ENCODE measurements around the gene NOA1. TPM values are rescaled to one million over a fixed set of nuclear protein-coding genes. Genes with fewer than 3 reads are reported as not detected.
"Not testable (repeated sequence)": the region's sequence is repeated elsewhere in the genome, so short reads cannot be mapped to it uniquely, and the experiment has no call there.

The NOA1 gene
- total RNA-seq, 1 donor, result 29.1 TPM

- H3K4me1 ChIP-seq (ENCODE audit: insufficient read depth, low read length), result peaks cover 47% of the 10 kb centered on the region
- peak overlapping the region; percentile 92 for H3K4me3 ChIP-seq (ENCODE audit: low read length)
- peaks cover 6% of the 10 kb centered on the region for H3K9me3 ChIP-seq (ENCODE audit: low read depth, low read length)
- H3K27me3 ChIP-seq (ENCODE audit: insufficient read depth, low read length), result no peaks in the 10 kb centered on the region
Observed at GRCh38 chr4:56976283-56976836, 1.0 kb downstream of the NOA1 start.

- Histone ChIP-seq H3K4me3 (ENCODE audit: low read length) (no peak overlapping the region), H3K9me3 (ENCODE audit: low read depth, low read length) (peaks cover 6% of the 10 kb centered on the region), H3K27me3 (ENCODE audit: insufficient read depth, low read length) (no peaks in the 10 kb centered on the region), H3K4me1 (ENCODE audit: insufficient read depth, low read length) (peaks cover 27% of the 10 kb centered on the region)
Observed at GRCh38 chr4:56973336-56973735, 4.1 kb downstream of the NOA1 start.

- peaks cover 27% of the 10 kb centered on the region for H3K4me1 ChIP-seq (ENCODE audit: insufficient read depth, low read length)
- no peaks in the 10 kb centered on the region for H3K27me3 ChIP-seq (ENCODE audit: insufficient read depth, low read length)
- peaks cover 6% of the 10 kb centered on the region for H3K9me3 ChIP-seq (ENCODE audit: low read depth, low read length)
- H3K4me3 ChIP-seq (ENCODE audit: low read length), result no peak overlapping the region
Observed at GRCh38 chr4:56972809-56973208, 4.6 kb downstream of the NOA1 start.

GRCh38 chr4:56972389-56972788 is 5.0 kb downstream of the NOA1 start:
- no peaks in the 10 kb centered on the region for H3K27me3 ChIP-seq (ENCODE audit: insufficient read depth, low read length)
- peaks cover 27% of the 10 kb centered on the region for H3K4me1 ChIP-seq (ENCODE audit: insufficient read depth, low read length)
- no peak overlapping the region for H3K4me3 ChIP-seq (ENCODE audit: low read length)
- peaks cover 6% of the 10 kb centered on the region for H3K9me3 ChIP-seq (ENCODE audit: low read depth, low read length)

- no peak overlapping the region for H3K4me3 ChIP-seq (ENCODE audit: low read length)
- H3K4me1 ChIP-seq (ENCODE audit: insufficient read depth, low read length), result peaks cover 23% of the 10 kb centered on the region
Observed at GRCh38 chr4:56971383-56971782, 6.0 kb downstream of the NOA1 start.

GRCh38 chr4:56961107-56961500 is 16.3 kb downstream of the NOA1 start:
- Histone ChIP-seq H3K27me3 (ENCODE audit: insufficient read depth, low read length) (no peaks in the 10 kb centered on the region), H3K4me1 (ENCODE audit: insufficient read depth, low read length) (peaks cover 6% of the 10 kb centered on the region)

More at GRCh38 chr4:56971383-56971782, 6.0 kb downstream of the NOA1 start:
- H3K9me3 ChIP-seq (ENCODE audit: low read depth, low read length), result peaks cover 6% of the 10 kb centered on the region
- H3K27me3 ChIP-seq (ENCODE audit: insufficient read depth, low read length), result no peaks in the 10 kb centered on the region

GRCh38 chr4:56959100-56959499 is 18.3 kb downstream of the NOA1 start:
- Histone ChIP-seq H3K27me3 (ENCODE audit: insufficient read depth, low read length) (no peaks in the 10 kb centered on the region), H3K4me3 (ENCODE audit: low read length) (no peak overlapping the region), H3K4me1 (ENCODE audit: insufficient read depth, low read length) (peaks cover 6% of the 10 kb centered on the region), H3K9me3 (ENCODE audit: low read depth, low read length) (no peaks in the 10 kb centered on the region)

More at GRCh38 chr4:56961107-56961500, 16.3 kb downstream of the NOA1 start:
- Histone ChIP-seq H3K9me3 (ENCODE audit: low read depth, low read length) (no peaks in the 10 kb centered on the region), H3K4me3 (ENCODE audit: low read length) (no peak overlapping the region)

- Histone ChIP-seq H3K9me3 (ENCODE audit: low read depth, low read length) (no peaks in the 10 kb centered on the region), H3K4me3 (ENCODE audit: low read length) (no peak overlapping the region), H3K4me1 (ENCODE audit: insufficient read depth, low read length) (peaks cover 6% of the 10 kb centered on the region), H3K27me3 (ENCODE audit: insufficient read depth, low read length) (no peaks in the 10 kb centered on the region)
Observed at GRCh38 chr4:56958111-56958517, 19.3 kb downstream of the NOA1 start.

- Histone ChIP-seq H3K27me3 (ENCODE audit: insufficient read depth, low read length) (no peaks in the 10 kb centered on the region), H3K4me3 (ENCODE audit: low read length) (no peak overlapping the region), H3K9me3 (ENCODE audit: low read depth, low read length) (no peaks in the 10 kb centered on the region), H3K4me1 (ENCODE audit: insufficient read depth, low read length) (peaks cover 3% of the 10 kb centered on the region)
Observed at GRCh38 chr4:56953680-56954520, 23.5 kb downstream of the NOA1 start.

GRCh38 chr4:56941403-56941802 is 36.0 kb downstream of the NOA1 start:
- no peaks in the 10 kb centered on the region for H3K4me1 ChIP-seq (ENCODE audit: insufficient read depth, low read length)
- no peak overlapping the region for H3K4me3 ChIP-seq (ENCODE audit: low read length)
- H3K27me3 ChIP-seq (ENCODE audit: insufficient read depth, low read length), result no peaks in the 10 kb centered on the region
- H3K9me3 ChIP-seq (ENCODE audit: low read depth, low read length), result no peaks in the 10 kb centered on the region

- no peaks in the 10 kb centered on the region for H3K4me1 ChIP-seq (ENCODE audit: insufficient read depth, low read length)
- no peaks in the 10 kb centered on the region for H3K27me3 ChIP-seq (ENCODE audit: insufficient read depth, low read length)
- no peaks in the 10 kb centered on the region for H3K9me3 ChIP-seq (ENCODE audit: low read depth, low read length)
- no peak overlapping the region for H3K4me3 ChIP-seq (ENCODE audit: low read length)
Observed at GRCh38 chr4:56940971-56941370, 36.4 kb downstream of the NOA1 start.

GRCh38 chr4:56940403-56940802 is 37.0 kb downstream of the NOA1 start:
- Histone ChIP-seq H3K27me3 (ENCODE audit: insufficient read depth, low read length) (no peaks in the 10 kb centered on the region), H3K9me3 (ENCODE audit: low read depth, low read length) (no peaks in the 10 kb centered on the region), H3K4me1 (ENCODE audit: insufficient read depth, low read length) (no peaks in the 10 kb centered on the region), H3K4me3 (ENCODE audit: low read length) (no peak overlapping the region)

- H3K27me3 ChIP-seq (ENCODE audit: insufficient read depth, low read length); H3K4me3 ChIP-seq (ENCODE audit: low read length); H3K4me1 ChIP-seq (ENCODE audit: insufficient read depth, low read length); H3K9me3 ChIP-seq (ENCODE audit: low read depth, low read length): not testable (repeated sequence)
Observed at GRCh38 chr4:56939826-56940225, 37.6 kb downstream of the NOA1 start.

GRCh38 chr4:56937262-56937661 is 40.1 kb downstream of the NOA1 start:
- H3K27me3 ChIP-seq (ENCODE audit: insufficient read depth, low read length), result no peaks in the 10 kb centered on the region
- no peaks in the 10 kb centered on the region for H3K4me1 ChIP-seq (ENCODE audit: insufficient read depth, low read length)
- no peak overlapping the region for H3K4me3 ChIP-seq (ENCODE audit: low read length)
- H3K9me3 ChIP-seq (ENCODE audit: low read depth, low read length), result no peaks in the 10 kb centered on the region

GRCh38 chr4:56931924-56932323 is 45.5 kb downstream of the NOA1 start:
- H3K27me3 ChIP-seq (ENCODE audit: insufficient read depth, low read length), result no peaks in the 10 kb centered on the region
- no peaks in the 10 kb centered on the region for H3K4me1 ChIP-seq (ENCODE audit: insufficient read depth, low read length)
- no peak overlapping the region for H3K4me3 ChIP-seq (ENCODE audit: low read length)
- H3K9me3 ChIP-seq (ENCODE audit: low read depth, low read length), result no peaks in the 10 kb centered on the region

GRCh38 chr4:56930638-56931037 is 46.8 kb downstream of the NOA1 start:
- no peaks in the 10 kb centered on the region for H3K4me1 ChIP-seq (ENCODE audit: insufficient read depth, low read length)

More at GRCh38 chr4:56930638-56931037, 46.8 kb downstream of the NOA1 start:
- Histone ChIP-seq H3K9me3 (ENCODE audit: low read depth, low read length) (no peaks in the 10 kb centered on the region), H3K27me3 (ENCODE audit: insufficient read depth, low read length) (no peaks in the 10 kb centered on the region), H3K4me3 (ENCODE audit: low read length) (no peak overlapping the region)

All from mononuclear cell (primary cell).